RWPE1 (cell line): ENCODE results near the gene DTL.

Experiments
- CTCF ChIA-PET: fragments of 350-600 bp; sonication (Branson Sonifier 250); formaldehyde crosslinking; extraction: SDS; loops from one replicate; lab custom pipeline; 2021; lab: Yijun Ruan, JAX
- POLR2A ChIA-PET: fragments of 400-600 bp; formaldehyde crosslinking; extraction: SDS; loops from one replicate; lab custom pipeline; 2020; ENCODE audit warnings: antibody characterized with exemption; ENCODE audit not compliant: low non-redundant PET; lab: Yijun Ruan, JAX
- DNase-seq: peaks from one replicate; pipeline ENCODE4 v3.0.0; 2012; ENCODE audit warnings: low spot score
- H3K27ac ChIP-seq: fragments of 450-650 bp; 2 replicates; pipeline ENCODE4 v1.5.1; 2017
- TF ChIP-seq, protein P1 (sequence below): fragments of 450-650 bp; conservative IDR thresholded peaks from 2 replicates; pipeline ENCODE4 v1.5.1; 2017; ENCODE audit warnings: low read depth, mild to moderate bottlenecking

DTL gene

DNA sequence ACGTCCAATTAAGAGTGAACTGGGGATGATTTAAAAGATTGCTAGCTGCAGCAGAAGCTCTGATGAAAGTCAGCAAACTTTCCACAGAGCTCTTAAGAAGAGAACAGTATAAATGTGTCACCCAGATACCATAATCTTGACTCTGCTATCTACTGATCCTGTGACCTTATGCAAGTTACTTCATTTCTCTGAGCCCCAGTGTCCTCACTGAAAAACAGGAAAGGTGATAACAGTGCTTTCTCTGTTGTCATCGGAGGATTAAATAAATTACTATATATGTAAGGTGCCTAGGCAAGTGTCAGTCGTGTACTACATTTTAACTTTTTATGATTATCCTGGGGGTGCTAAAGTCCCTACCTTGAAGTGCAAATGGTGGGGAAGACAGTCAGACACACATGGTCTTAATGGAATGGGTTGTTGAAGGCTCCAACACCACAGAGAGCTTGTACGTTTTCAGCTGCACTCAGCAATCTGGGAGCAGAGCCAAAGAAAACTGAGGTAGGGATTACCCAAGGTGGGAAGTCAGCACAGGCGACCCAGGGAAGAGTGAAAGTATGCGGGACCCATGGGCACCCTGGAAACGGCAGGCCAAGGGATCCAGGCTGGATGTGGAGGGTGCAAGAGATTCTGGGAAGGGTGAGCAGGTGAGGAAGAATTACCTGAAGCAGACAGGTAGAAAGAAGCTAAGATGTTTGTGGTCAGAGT lies 82.8 kb downstream of the DTL start:
- TF ChIP-seq, protein P1, sequence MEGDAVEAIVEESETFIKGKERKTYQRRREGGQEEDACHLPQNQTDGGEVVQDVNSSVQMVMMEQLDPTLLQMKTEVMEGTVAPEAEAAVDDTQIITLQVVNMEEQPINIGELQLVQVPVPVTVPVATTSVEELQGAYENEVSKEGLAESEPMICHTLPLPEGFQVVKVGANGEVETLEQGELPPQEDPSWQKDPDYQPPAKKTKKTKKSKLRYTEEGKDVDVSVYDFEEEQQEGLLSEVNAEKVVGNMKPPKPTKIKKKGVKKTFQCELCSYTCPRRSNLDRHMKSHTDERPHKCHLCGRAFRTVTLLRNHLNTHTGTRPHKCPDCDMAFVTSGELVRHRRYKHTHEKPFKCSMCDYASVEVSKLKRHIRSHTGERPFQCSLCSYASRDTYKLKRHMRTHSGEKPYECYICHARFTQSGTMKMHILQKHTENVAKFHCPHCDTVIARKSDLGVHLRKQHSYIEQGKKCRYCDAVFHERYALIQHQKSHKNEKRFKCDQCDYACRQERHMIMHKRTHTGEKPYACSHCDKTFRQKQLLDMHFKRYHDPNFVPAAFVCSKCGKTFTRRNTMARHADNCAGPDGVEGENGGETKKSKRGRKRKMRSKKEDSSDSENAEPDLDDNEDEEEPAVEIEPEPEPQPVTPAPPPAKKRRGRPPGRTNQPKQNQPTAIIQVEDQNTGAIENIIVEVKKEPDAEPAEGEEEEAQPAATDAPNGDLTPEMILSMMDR = no peak
- ChIA-PET CTCF (interaction anchor here (0.5 kb wide), 1 partner anchor 138 kb away, joined by 3 read pairs; no protein-coding TSS in a partner anchor), POLR2A (no interaction called here)
- DNase-seq = no peak
- no peak overlapping the region for H3K27ac ChIP-seq

DNA sequence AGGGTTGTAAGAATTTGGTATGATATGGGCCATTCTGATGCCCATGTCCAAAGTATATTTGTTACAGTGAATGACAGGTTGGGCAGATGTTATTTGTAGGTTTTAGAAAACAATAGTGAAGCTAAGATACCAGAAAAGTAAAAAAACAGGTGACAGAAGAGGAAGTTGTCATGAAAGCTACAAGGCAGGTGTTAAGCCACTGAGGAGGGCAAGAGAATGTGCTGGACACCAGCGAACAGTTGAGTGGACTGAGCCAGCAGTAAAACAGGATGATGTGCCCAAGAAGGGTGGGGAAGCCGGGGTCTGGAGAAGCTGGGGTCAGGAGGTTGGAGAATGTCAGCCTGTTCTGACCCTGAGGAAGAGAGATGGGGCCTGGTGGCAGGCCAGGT lies 83.3 kb downstream of the DTL start:
- TF ChIP-seq, protein P1 = no peak
- ChIA-PET CTCF (interaction anchor here (0.5 kb wide), 1 partner anchor 138 kb away, joined by 3 read pairs; no protein-coding TSS in a partner anchor), POLR2A (no interaction called here)
- DNase-seq = no peak
- H3K27ac ChIP-seq = peak overlapping the region; percentile 42

DNA sequence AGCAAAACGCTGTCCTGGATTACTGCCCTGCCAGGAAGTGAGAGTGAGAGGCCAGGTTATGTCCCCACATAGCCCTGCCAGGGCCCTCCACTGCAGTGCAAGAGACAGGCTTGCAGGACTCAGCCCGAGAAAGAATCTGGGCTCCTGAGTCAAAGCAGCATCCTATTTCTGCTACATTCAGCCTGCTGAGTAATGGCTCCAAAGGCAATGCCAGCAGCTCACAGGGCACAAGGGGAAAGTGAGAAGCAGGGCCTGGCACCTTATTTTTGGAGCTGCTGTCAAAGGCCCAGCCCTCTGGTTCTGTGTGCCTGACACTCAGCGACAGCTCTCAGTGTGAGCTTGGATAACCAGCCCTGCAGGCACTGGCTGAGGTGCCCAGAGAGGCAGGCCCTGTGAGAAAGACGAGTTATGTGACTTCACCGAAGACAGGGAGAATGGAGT lies 83.9 kb downstream of the DTL start:
- H3K27ac ChIP-seq = peak overlapping the region; percentile 42
- DNase-seq = no peak
- POLR2A ChIA-PET = no interaction called here
- CTCF ChIA-PET = no interaction called here
- TF ChIP-seq, protein P1 = no peak

DNA sequence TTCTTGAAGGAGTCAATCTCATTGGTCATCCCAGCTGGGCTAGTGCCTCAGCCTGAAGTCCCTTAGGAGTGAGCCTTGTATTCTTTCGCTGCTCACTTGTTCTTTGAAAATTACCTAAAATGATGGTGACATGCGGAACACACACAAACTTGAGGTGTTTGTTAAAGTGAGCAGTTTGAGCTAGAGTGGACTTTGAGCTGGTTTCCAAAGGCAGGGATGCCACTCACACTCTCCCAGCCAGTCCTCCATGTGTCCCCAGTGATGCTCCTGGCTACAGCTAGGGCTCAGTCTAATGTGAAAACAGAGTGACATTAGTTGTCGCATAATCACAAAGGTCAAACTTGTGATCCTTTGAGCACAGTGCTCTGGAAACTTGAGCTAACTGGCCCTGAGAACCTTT lies 84.3 kb downstream of the DTL start:
- TF ChIP-seq, protein P1 = no peak
- ChIA-PET CTCF (no interaction called here), POLR2A (no interaction called here)
- DNase-seq = no peak
- H3K27ac ChIP-seq = peak overlapping the region; percentile 42

DNA sequence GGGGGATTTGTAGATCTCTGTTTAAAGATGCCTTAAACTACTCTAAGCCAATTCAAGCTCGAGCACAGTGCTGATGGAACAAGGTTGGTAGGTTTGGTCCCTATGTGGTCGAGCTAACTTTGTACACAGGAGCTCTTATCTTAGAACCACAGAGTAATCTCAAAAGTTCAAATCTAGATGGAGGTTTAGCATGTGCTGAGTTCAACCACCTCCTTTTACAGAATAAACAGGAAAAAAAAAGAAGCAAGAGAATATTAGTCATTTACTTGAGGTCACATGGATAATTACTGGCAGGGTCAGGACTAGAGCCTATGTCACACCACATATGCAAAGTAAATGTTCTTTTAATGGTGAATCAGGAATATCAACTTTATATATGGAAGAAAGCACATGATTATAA lies 86.2 kb downstream of the DTL start:
- no peak overlapping the region for H3K27ac ChIP-seq
- ChIA-PET POLR2A (no interaction called here), CTCF (interaction anchor here (0.6 kb wide), 1 partner anchor 11 kb away, joined by 3 read pairs; no protein-coding TSS in a partner anchor)
- TF ChIP-seq, protein P1 = no peak
- no peak for DNase-seq

DNA sequence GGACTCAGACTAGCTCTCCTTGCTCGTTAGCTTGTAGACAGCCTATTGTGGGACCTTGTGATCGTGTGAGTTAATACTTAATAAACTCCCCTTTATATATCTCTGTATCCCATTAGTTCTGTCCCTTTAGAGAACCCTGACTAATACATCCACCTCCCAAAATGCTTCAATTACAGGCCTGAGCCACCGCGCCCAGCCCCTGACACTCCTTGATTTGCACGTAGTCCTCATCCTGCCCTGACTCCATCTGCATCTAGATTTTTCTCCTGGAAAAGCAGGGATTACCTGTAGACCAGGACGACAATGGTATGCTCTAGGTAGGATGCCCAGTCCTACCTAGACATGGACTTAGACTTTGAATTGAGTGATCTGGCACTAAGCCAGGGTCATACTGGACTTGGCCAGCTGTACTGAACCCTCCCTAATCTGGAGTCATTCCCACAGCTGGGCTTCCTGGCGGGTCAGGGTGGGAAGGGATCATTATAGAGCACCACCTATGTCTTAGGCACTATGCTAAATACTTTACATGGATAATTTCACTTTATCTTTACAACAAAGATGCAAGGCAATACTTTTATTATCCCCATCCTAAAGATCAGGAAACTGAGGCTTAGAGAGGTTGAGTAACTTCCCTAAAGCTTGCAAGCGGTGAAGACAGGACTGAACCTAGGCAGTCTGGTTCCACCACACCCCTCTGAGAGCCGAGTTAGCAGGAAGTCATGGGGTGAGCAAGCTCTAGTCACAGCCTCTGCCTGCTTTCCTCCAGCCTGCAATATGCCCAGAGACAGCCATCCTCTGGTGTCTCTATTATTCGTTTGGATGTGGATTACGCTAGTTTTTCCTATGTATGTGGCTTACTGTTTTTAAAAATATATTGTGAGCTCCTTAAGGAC lies 89.4 kb downstream of the DTL start:
- no peak overlapping the region; the same call in 1 of the 2 replicates for H3K27ac ChIP-seq
- DNase-seq = no peak
- ChIA-PET CTCF (interaction anchor here (0.6 kb wide), 2 partner anchors 9 to 263 kb away, joined by 3 read pairs; no protein-coding TSS in a partner anchor), POLR2A (no interaction called here)
- TF ChIP-seq, protein P1 = no peak
